Activated T-helper 1 cell treated with Interleukin-2 at 50 U/mL for 16 hours (primary cell): ENCODE results near the gene SAMD5.

Experiments
- DNase-seq: peaks from one replicate; pipeline ENCODE4 v3.0.0-alpha.2; 2020; ENCODE audit warnings: low read depth

Gene SAMD5

DNA sequence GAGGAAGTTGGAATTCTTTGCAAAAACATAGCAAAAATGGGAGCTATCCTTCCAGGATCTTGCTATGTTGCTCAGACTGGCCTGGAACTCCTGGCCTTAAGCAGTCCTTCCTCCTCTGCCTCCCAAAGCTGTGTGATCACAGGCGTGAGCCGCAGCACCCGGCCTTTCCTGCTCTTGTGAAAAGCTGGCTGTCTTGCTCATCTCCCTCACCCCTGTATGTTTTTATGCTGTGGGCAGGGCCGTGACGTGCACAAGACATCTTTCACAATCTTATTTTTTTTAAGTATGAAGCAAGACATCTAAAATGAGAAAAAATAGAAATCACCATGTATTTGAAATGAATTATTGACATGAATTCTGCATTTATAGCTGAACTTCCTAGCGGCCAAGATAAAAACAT lies 110.4 kb downstream of the SAMD5 start:
- DNase-seq, result no peak
